ENCODE data around the gene ZNF691. TPM values are rescaled to one million over a fixed set of nuclear protein-coding genes. Genes with fewer than 3 reads are reported as not detected.

ZNF691 gene, protein sequence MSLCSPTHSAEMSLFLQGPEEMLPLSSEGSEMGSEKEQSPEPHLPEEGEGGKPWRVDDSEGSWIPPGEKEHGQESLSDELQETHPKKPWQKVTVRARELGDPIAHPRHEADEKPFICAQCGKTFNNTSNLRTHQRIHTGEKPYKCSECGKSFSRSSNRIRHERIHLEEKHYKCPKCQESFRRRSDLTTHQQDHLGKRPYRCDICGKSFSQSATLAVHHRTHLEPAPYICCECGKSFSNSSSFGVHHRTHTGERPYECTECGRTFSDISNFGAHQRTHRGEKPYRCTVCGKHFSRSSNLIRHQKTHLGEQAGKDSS
- 3.7 and 9.0 TPM in 2 replicates for total RNA-seq

- peak within 1 kb of the TSS; percentile 93 for H3K4me3 ChIP-seq (ENCODE audit: low read depth, low read length)
- peak; percentile 91 for DNase-seq (ENCODE audit: low read depth)
- TF ChIP-seq CTCF (conservative IDR thresholded peaks at IDR 0.05; ENCODE audit: low read depth, low read length), result peak; percentile 47
These were observed at the start of gene ZNF691 for GRCh38 chr1:42846257-42847110. ZNF691 (plus strand) TSS chr1:42846613; CDS start chr1:42849659, 3,046 bp downstream.

GRCh38 chr1:42797414-42797813 is 49.0 kb upstream of the ZNF691 start:
- TF ChIP-seq CTCF (conservative IDR thresholded peaks at IDR 0.05; ENCODE audit: low read depth, low read length), result no peak
- DNase-seq (ENCODE audit: low read depth), result no peak
- no peak overlapping the region for H3K4me3 ChIP-seq (ENCODE audit: low read depth, low read length)

GRCh38 chr1:42797979-42798378 is 48.4 kb upstream of the ZNF691 start:
- no peak for TF ChIP-seq CTCF (conservative IDR thresholded peaks at IDR 0.05; ENCODE audit: low read depth, low read length)
- no peak overlapping the region for H3K4me3 ChIP-seq (ENCODE audit: low read depth, low read length)
- DNase-seq (ENCODE audit: low read depth), result no peak

- no peak for DNase-seq (ENCODE audit: low read depth)
- no peak for TF ChIP-seq CTCF (conservative IDR thresholded peaks at IDR 0.05; ENCODE audit: low read depth, low read length)
- H3K4me3 ChIP-seq (ENCODE audit: low read depth, low read length), result no peak overlapping the region
These were observed 44.5 kb upstream of the ZNF691 start for GRCh38 chr1:42801832-42802473.

DNA sequence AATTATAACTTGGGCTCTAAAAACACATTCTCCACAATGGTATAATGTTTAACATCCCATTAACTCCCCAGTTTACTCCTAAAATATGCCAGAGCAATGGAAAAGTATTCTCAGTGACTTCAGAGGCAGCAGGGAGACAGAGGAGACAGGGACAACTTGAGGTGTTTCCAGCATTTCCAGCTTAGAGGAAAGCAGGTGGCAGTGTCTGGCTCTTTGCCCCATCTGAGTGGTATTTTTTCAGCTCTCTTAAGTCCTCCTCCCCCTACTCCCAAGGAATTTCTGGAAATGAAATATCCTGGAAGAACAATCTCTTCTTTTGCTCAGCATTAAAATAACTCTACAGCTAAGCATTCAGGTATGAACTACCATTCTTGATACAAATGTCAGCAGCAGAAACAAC is 40.2 kb upstream of the ZNF691 start:
- H3K4me3 ChIP-seq (ENCODE audit: low read depth, low read length), result no peak overlapping the region
- no peak for TF ChIP-seq CTCF (conservative IDR thresholded peaks at IDR 0.05; ENCODE audit: low read depth, low read length)
- no peak for DNase-seq (ENCODE audit: low read depth)

- no peak for DNase-seq (ENCODE audit: low read depth)
- no peak for TF ChIP-seq CTCF (conservative IDR thresholded peaks at IDR 0.05; ENCODE audit: low read depth, low read length)
These were observed 39.8 kb upstream of the ZNF691 start for GRCh38 chr1:42806593-42806992.

More at GRCh38 chr1:42806593-42806992, 39.8 kb upstream of the ZNF691 start:
- no peak overlapping the region for H3K4me3 ChIP-seq (ENCODE audit: low read depth, low read length)
